ENCODE data around the gene TSPEAR. TPM values are rescaled to one million over a fixed set of nuclear protein-coding genes. Genes with fewer than 3 reads are reported as not detected.

The TSPEAR gene
- total and polyA plus RNA-seq, 2 of the 13 experiments (the other 11 are each of a cell fraction or from before 2014, with no cell fraction given) = 0.07 to 0.32 TPM

GRCh38 chr21:44461464-44462001, 249.8 kb downstream of the TSPEAR start:
- no peaks in the 10 kb centered on the region for H3K27me3 ChIP-seq (ENCODE audit: control insufficient read depth in 1 of 2, insufficient read depth in 2 of 2, low read length in 2 of 2)
- DNase-seq (ENCODE audit: low spot score) (peak; percentile 35), ATAC-seq (peak; percentile 73), FAIRE-seq (no peak)
- POLR2A ChIA-PET = interaction anchor here (1.1 to 2.0 kb wide), 2 partner anchors 20 to 21 kb away, joined by 3 to 13 read pairs; no protein-coding TSS in a partner anchor
- H3K4me2 ChIP-seq (ENCODE audit: low read depth, low read length) = 0 out of 2 replicates have a peak overlapping the region, but pooled peaks have one; percentile 4
- no peaks in the 10 kb centered on the region for H4K20me1 ChIP-seq (ENCODE audit: insufficient read depth, low read length)
- BruUV-seq (replicated peaks) = no TSS peak
- in situ Hi-C loops (cut with HindIII; ENCODE audit: extremely low pct_ligation_motif_present, low pct_unique_long_range_greater_than_20kb) (no loop called here), intact Hi-C loops (cut with micrococcal nuclease; ENCODE audit: unreplicated experiment) (no loop called here)
- H3K36me3 ChIP-seq (replicated peaks in 1 of 2; ENCODE audit: control insufficient read depth in 1 of 2, insufficient read depth in 2 of 2, low read length in 2 of 2) = no peaks in the 10 kb centered on the region; a peak in 2 of 5 replicates
- H3K9ac ChIP-seq (ENCODE audit: insufficient read depth, low read depth, low read length) = no peak overlapping the region
- no peaks in the 10 kb centered on the region for H3K9me3 ChIP-seq (ENCODE audit: low read length)
- peaks cover 14% of the 10 kb centered on the region for H3K79me2 ChIP-seq (ENCODE audit: insufficient read depth, low read length)
- no CpG with 5 or more reads among the region's 15 CpGs for WGBS (ENCODE audit: low lambda C conversion rate)
- no peak overlapping the region for H3K27ac ChIP-seq (ENCODE audit: extremely low read length, insufficient read depth, low read length)
- H3K4me1 ChIP-seq (ENCODE audit: insufficient read depth, low read length) = peaks cover 60% of the 10 kb centered on the region
- no peak overlapping the region for H3K4me3 ChIP-seq (replicated peaks in 1 of 3; ENCODE audit: insufficient read depth in 1 of 3, low read depth in 2 of 3, low read length in 3 of 3)
- H2AFZ ChIP-seq (ENCODE audit: low read length) = no peak overlapping the region
- CTCF ChIA-PET (ENCODE audit: low intra/inter-chr PET ratio, low total read pairs) = no interaction called here
- 0 out of 2 replicates have a peak, but pooled peaks have one; percentile 56 for TF ChIP-seq KDM3A (CRISPR knock-in tag; IDR thresholded peaks at IDR 0.05; ENCODE audit: low read depth)
- TF ChIP-seq SAP130 (CRISPR knock-in tag; IDR thresholded peaks at IDR 0.05; ENCODE audit: low read depth) = 0 out of 2 replicates have a peak, but pooled peaks have one; percentile 20
- 0 out of 2 replicates have a peak, but pooled peaks have one; percentile 43 for TF ChIP-seq HNF1B (CRISPR knock-in tag; IDR thresholded peaks at IDR 0.05)
- TF ChIP-seq GABPB1 (CRISPR knock-in tag; IDR thresholded peaks at IDR 0.05) = peak; percentile 26; the same call in 1 of the 2 replicates
- TF ChIP-seq ZNF543 (CRISPR knock-in tag; IDR thresholded peaks at IDR 0.05) = 0 out of 2 replicates have a peak, but pooled peaks have one; percentile 27
- no peak for TF ChIP-seq RBAK (CRISPR knock-in tag; IDR thresholded peaks at IDR 0.05)
- peak; percentile 53 for TF ChIP-seq SMC3 (IDR thresholded peaks at IDR 0.05; ENCODE audit: low read length)
- TF ChIP-seq ZNF607 (CRISPR knock-in tag; IDR thresholded peaks at IDR 0.05; ENCODE audit: borderline replicate concordance) = no peak
- TF ChIP-seq ZSCAN21 (CRISPR knock-in tag; IDR thresholded peaks at IDR 0.05; ENCODE audit: borderline replicate concordance) = 0 out of 2 replicates have a peak, but pooled peaks have one; percentile 17
- no peak for TF ChIP-seq TCF7L2 (IDR thresholded peaks at IDR 0.05; ENCODE audit: low read depth, low read length)
- peak; percentile 55 for TF ChIP-seq STAG1 (CRISPR knock-in tag; IDR thresholded peaks at IDR 0.05)
- peak; percentile 80; the same call in 1 of the 2 replicates for TF ChIP-seq ZNF121 (CRISPR knock-in tag; IDR thresholded peaks at IDR 0.05)
- no peak for TF ChIP-seq ZNF749 (CRISPR knock-in tag; IDR thresholded peaks at IDR 0.05; ENCODE audit: borderline replicate concordance)
- TF ChIP-seq ZNF782 (CRISPR knock-in tag; IDR thresholded peaks at IDR 0.05; ENCODE audit: borderline replicate concordance) = 0 out of 2 replicates have a peak, but pooled peaks have one; percentile 35
- no peak for TF ChIP-seq SKI (IDR thresholded peaks at IDR 0.05; ENCODE audit: partially characterized antibody)
- no peak for TF ChIP-seq RNF219 (CRISPR knock-in tag; IDR thresholded peaks at IDR 0.05)
- peak; percentile 32 for TF ChIP-seq YY1 (IDR thresholded peaks at IDR 0.05; ENCODE audit: insufficient read depth, insufficient replicate concordance, low read depth, low read length)
- TF ChIP-seq KDM2A (CRISPR knock-in tag; IDR thresholded peaks at IDR 0.05; ENCODE audit: borderline replicate concordance, low read depth) = peak; percentile 39; the same call in 1 of the 2 replicates
- TF ChIP-seq ZNF883 (CRISPR knock-in tag; IDR thresholded peaks at IDR 0.05; ENCODE audit: not compliant biosample characterization) = peak; percentile 45
- 0 out of 2 replicates have a peak, but pooled peaks have one; percentile 18 for TF ChIP-seq PHF8 (CRISPR knock-in tag; IDR thresholded peaks at IDR 0.05)
- no peak for TF ChIP-seq ZNF737 (CRISPR knock-in tag; IDR thresholded peaks at IDR 0.05; ENCODE audit: borderline replicate concordance)
